HG03039 (cell line): ENCODE data around the gene DPAGT1.

Source experiments
- ATAC-seq: cut with Tn5 transposase; IDR thresholded peaks from one replicate; pipeline ENCODE4 v1.9.1; 2021; ENCODE audit warnings: mild to moderate bottlenecking, moderate library complexity; ENCODE audit not compliant: unreplicated experiment

Gene DPAGT1

DNA sequence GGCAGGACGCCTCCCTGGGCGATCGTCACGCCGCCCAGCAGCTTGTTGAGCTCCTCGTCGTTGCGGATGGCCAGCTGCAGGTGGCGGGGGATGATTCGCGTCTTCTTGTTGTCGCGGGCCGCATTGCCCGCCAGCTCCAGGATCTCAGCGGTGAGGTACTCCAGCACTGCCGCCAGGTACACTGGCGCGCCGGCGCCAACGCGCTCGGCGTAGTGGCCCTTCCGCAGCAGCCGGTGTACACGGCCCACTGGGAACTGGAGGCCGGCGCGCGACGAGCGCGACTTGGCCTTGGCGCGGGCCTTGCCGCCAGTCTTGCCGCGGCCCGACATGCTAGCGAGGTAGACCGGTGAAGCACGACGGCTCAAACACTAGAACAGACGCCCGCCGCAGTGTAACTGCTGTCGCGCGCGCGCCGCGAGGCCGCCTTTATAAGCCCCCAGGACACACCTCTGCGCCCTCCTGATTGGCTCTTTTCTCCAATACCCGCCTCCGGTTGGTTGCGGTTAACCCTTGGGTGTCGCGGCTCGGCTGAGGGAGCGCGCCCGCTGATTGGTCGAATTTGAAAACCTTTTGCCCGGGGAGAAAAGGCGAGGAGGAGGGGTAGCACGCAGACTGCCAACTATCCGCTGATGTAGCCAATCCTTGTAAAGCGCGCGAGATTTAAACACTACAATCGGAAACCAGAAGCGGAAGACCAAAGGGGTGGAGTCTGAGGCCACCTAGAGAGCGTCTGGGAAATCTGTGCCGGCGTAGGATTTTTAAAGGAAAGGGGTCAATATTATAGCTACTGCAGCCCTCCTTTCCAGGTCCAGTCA is 6.4 kb downstream of the DPAGT1 start:
- ATAC-seq: peak; percentile 69

GRCh38 chr11:119094816-119095065 is 6.9 kb downstream of the DPAGT1 start:
- ATAC-seq: peak; percentile 23

DNA sequence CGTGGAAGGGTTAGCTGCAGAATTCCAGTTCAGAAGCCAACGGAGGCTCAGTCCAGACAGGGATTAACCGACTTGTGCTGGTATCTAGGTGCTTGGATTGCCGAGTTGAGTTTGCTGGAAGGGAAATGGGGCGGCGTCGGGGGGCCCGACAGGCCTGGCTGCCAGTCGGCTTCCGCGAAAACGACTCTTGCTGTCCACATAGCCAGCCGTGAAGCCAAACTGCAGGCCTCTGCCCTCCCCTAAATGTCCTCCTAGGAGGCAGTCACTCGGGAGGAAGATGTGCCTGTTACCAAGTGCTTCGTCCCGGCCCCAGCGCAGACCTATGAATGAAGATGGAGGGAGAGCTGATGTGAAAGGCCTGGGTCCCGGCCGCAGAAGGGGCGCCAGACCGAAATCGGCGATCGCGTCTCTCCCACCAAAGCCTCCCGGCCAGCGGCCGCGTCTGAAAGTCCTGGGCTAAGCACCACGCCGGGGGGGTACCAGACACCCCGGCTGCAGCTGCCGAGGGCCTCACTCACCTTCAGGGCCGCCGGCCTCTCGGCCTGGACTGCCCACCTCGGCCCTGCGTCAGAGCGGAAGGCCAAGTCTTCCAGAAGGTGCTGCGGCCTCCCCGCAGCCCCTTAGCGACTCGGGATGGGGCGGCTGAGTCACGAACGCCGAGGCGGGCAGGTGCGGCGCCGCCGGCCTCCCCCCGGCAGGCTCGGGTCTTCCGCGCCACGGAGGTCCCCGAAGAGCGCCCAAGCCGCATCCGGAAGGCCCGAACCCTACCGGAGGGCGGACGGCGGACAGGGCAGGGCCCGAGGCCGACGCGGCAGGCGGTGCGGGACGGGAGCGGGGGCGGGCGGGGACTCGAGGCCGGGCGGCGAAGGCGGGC is 7.5 kb downstream of the DPAGT1 start:
- peak; percentile 6 for ATAC-seq

DNA sequence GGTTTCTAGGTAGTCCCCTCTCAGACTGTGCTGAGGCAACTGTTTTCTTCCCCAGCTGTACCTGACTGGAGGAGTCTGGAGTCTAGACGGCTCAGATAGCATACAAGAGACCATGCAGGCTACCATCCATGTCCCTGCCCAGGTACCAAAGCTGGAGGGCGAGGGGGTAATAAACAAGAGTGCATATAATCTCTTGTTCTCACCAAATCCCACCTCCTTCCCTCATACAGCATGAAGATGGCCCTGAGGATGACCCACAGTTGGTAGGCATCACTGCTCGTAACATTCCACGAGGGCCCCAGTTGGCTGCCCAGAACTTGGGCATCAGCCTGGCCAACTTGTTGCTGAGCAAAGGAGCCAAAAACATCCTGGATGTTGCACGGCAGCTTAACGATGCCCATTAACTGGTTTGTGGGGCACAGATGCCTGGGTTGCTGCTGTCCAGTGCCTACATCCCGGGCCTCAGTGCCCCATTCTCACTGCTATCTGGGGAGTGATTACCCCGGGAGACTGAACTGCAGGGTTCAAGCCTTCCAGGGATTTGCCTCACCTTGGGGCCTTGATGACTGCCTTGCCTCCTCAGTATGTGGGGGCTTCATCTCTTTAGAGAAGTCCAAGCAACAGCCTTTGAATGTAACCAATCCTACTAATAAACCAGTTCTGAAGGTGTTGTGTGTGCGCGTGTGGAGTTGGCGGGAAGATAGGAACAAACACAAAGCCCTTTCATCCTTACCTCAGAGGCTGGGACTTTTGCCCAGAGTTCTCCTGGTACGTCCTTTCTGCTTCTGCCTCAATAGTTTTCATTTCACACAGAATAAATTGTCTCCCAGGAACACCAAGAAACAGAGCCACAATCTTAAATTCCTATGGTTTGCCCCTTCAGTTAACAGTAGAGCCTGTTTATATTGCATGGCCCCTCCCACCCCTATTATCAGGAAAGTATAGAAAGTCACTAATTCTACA is 8.5 kb downstream of the DPAGT1 start:
- no peak for ATAC-seq

DNA sequence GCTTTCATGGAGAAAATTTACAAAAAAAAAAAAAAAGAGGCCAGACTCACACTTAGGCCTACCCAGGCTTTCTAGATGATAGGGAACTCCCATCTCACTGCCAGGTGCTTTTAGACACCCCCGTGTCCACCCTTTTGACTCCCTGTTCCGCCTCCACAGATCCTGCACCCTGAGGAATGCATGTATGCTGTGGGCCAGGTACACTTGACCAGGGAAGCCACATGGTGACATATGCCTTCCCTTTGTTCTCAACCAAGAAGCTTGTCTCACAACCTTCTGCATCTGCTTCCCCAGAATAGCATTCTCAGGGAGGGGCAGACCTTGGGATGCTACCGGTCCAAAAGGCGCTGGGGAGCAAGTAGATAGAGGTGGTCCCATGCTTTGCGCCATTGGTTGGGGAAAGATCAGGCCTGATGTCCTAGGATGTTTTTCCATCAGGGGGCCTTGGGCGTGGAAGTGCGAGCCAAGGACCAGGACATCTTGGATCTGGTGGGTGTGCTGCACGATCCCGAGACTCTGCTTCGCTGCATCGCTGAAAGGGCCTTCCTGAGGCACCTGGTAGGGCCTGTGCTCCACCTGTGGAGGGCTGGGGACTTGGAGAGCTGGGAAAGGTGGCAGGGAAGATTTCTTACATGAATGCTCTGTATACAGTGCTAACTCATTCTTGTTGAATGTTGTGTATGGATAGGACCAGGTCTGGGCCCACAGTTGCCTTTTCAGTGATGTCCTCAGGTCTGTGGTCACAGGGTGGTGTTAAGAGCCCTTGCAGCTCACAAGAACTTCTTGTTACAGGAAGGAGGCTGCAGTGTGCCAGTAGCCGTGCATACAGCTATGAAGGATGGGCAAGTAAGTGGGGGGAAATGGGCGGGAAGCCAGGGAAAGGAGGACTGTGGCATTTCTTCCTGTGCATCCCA is 9.4 kb downstream of the DPAGT1 start:
- ATAC-seq: no peak

DNA sequence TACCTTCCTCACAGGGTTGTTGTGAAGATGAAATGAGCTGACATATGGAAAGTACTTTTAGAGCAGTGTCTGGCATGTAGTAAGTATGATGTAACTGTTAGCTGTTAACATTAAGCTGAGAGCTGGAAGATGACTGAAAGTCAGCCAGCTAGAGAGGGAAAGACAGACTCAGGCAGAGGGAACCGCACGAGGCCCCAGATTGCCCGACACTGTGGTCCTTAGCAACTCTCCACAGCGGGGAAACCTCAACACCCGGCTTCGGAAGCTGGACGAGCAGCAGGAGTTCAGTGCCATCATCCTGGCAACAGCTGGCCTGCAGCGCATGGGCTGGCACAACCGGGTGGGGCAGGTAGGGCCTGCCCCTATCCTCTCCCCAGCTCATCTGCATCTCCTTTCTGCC is 10.5 kb downstream of the DPAGT1 start:
- ATAC-seq: no peak

DNA sequence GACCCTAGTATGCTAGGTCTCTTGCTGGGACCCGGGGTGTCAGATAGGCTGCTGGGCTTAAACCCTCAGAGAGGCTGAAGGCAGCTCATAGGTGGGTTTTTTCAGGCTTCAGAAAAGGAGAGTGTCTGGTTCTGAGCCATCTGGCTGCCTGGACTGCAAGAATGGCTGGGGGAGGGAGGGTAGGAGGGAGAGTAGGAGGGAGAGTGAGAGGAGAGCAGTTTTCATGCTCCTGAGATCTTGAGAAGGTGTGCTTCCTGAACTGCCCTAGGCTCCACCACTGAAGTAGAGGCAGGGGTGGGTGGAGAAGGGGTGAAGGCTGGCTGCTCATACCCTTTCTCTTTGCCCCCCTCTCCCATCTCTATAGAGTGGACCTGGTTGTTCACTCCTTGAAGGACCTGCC is 12.3 kb downstream of the DPAGT1 start:
- ATAC-seq: no peak

DNA sequence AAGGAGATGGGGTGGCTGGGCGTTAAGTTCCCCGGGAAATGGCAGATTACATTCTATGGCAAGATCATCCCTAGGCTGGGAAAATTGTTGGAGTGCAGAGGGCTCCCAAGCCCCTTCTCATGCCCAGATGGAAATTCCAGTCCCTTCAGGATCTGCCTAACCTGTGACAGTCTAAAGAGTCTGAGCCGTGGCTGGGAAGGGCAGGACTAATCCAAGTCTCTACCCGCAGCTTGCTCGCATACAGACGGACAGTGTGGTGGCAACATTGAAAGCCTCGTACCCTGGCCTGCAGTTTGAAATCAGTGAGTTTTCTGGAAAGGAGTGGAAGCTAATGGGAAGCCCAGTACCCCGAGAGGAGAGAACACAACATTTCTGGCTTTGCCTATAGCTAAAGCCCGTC is 13.2 kb downstream of the DPAGT1 start:
- no peak for ATAC-seq

DNA sequence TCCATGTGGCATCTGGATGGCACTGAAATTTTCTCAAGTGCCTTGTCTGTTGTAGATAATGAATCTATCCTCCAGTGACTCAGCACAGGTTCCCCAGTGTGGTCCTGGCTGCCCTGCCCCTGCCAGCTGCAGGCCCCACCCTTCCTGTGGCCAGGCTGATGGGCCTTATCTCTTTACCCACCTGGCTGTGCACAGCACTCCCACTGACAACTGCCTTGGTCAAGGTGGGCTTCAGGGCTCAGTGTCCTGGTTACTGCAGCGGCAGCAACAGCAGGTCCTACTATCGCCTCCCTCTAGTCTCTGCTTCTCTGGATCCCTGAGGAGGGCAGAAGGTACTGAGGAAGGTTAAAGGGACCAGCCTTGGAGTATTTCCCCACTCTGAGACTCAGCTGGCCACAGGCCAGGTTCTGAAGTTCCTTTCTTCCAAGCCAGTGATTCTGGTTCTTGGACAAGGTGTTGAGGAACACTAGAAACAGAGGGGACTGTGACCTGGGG is 13.9 kb downstream of the DPAGT1 start:
- no peak for ATAC-seq

- ATAC-seq: no peak
Measured at GRCh38 chr11:119087123-119087522, 14.5 kb downstream of the DPAGT1 start.

- ATAC-seq: no peak
Measured at GRCh38 chr11:119085437-119085847, 16.2 kb downstream of the DPAGT1 start.

GRCh38 chr11:119084663-119085436 is 16.8 kb downstream of the DPAGT1 start, which contains the start of gene HMBS:
HMBS (plus strand) TSS chr11:119084881; CDS start chr11:119085034, 153 bp downstream.
- peak; percentile 79 for ATAC-seq

GRCh38 chr11:119081682-119082260 is 19.9 kb downstream of the DPAGT1 start:
- ATAC-seq: no peak

GRCh38 chr11:119078675-119079420 is 22.8 kb downstream of the DPAGT1 start:
- ATAC-seq: no peak

GRCh38 chr11:119077839-119078238 is 23.8 kb downstream of the DPAGT1 start:
- no peak for ATAC-seq

GRCh38 chr11:119067371-119068222 is 34.1 kb downstream of the DPAGT1 start, which contains the start of gene VPS11:
VPS11 (plus strand) TSS chr11:119067818; CDS start chr11:119067824, 6 bp downstream.
- peak; percentile 86 for ATAC-seq

GRCh38 chr11:119065369-119065768 is 36.3 kb downstream of the DPAGT1 start:
- no peak for ATAC-seq
